Measurements from ENCODE around the gene NPB. TPM values are rescaled to one million over a fixed set of nuclear protein-coding genes. Genes with fewer than 3 reads are reported as not detected.

Gene NPB
- polyA plus RNA-seq, 1 donor from 2014 or later = 1.3 TPM

DNA sequence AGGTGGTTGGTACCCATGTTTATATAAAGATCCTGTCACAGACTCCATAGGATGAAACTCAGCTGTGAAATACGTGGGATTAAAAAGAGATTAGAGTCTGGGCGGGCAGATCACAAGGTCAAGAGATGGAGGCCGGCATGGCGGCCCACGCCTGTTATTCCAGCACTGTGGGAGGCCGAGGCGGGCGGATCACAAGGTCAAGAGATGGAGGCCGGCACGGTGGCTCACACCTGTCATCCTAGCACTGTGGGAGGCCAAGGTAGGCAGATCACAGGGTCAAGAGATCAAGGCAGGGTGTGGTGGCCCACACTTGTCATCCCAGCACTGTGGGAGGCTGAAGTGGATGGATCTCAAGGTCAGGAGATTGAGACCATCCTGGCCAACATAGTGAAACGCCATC, 6.6 kb upstream of the NPB start:
- no peak overlapping the region for H3K27ac ChIP-seq (ENCODE audit: low read length)
- TF ChIP-seq CTCF (IDR thresholded peaks at IDR 0.05; ENCODE audit: poor library complexity, severe bottlenecking) (no peak), MXI1 (conservative IDR thresholded peaks at IDR 0.05; ENCODE audit: poor library complexity, severe bottlenecking) (no peak), POLR2AphosphoS5 (IDR thresholded peaks at IDR 0.05) (no peak), EZH2 (IDR thresholded peaks at IDR 0.05; ENCODE audit: borderline replicate concordance, insufficient read depth, low read length, poor library complexity, severe bottlenecking) (no peak), TAF1 (IDR thresholded peaks at IDR 0.05; ENCODE audit: low read depth) (no peak), RAD21 (conservative IDR thresholded peaks at IDR 0.05) (no peak), SMC3 (conservative IDR thresholded peaks at IDR 0.05; ENCODE audit: poor library complexity) (no peak), EP300 (conservative IDR thresholded peaks at IDR 0.05; ENCODE audit: poor library complexity, severe bottlenecking) (no peak)
- TF ChIP-seq, protein P1, sequence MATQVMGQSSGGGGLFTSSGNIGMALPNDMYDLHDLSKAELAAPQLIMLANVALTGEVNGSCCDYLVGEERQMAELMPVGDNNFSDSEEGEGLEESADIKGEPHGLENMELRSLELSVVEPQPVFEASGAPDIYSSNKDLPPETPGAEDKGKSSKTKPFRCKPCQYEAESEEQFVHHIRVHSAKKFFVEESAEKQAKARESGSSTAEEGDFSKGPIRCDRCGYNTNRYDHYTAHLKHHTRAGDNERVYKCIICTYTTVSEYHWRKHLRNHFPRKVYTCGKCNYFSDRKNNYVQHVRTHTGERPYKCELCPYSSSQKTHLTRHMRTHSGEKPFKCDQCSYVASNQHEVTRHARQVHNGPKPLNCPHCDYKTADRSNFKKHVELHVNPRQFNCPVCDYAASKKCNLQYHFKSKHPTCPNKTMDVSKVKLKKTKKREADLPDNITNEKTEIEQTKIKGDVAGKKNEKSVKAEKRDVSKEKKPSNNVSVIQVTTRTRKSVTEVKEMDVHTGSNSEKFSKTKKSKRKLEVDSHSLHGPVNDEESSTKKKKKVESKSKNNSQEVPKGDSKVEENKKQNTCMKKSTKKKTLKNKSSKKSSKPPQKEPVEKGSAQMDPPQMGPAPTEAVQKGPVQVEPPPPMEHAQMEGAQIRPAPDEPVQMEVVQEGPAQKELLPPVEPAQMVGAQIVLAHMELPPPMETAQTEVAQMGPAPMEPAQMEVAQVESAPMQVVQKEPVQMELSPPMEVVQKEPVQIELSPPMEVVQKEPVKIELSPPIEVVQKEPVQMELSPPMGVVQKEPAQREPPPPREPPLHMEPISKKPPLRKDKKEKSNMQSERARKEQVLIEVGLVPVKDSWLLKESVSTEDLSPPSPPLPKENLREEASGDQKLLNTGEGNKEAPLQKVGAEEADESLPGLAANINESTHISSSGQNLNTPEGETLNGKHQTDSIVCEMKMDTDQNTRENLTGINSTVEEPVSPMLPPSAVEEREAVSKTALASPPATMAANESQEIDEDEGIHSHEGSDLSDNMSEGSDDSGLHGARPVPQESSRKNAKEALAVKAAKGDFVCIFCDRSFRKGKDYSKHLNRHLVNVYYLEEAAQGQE (IDR thresholded peaks at IDR 0.05; ENCODE audit: borderline replicate concordance) = no peak
- H3K4me3 ChIP-seq (ENCODE audit: low read length) = no peak overlapping the region
- no peak overlapping the region for H3K4me2 ChIP-seq (ENCODE audit: low read length)
- no peak overlapping the region for H2AFZ ChIP-seq (ENCODE audit: low read depth, low read length)
- H3K36me3 ChIP-seq (ENCODE audit: insufficient read depth, low read length) = no peaks in the 10 kb centered on the region
- H4K20me1 ChIP-seq (ENCODE audit: insufficient read depth) = no peaks in the 10 kb centered on the region
- H3F3A ChIP-seq (ENCODE audit: insufficient read depth, low read length, poor library complexity, severe bottlenecking) = no peaks in the 10 kb centered on the region
- no peaks in the 10 kb centered on the region for H3K9me2 ChIP-seq (ENCODE audit: insufficient read depth, low read length)
- no peaks in the 10 kb centered on the region for H3K9me3 ChIP-seq (ENCODE audit: low read length)
- no peak overlapping the region for H3K9ac ChIP-seq (ENCODE audit: low read length)
- no peaks in the 10 kb centered on the region for H3K27me3 ChIP-seq (ENCODE audit: insufficient read depth, low read depth, low read length)
- H3K79me2 ChIP-seq (replicated peaks; ENCODE audit: insufficient read depth, low read length) = peaks cover 8% of the 10 kb centered on the region

- Histone ChIP-seq H3K4me3 (ENCODE audit: low read length) (no peak overlapping the region), H3K27ac (ENCODE audit: low read length) (no peak overlapping the region), H3F3A (ENCODE audit: insufficient read depth, low read length, poor library complexity, severe bottlenecking) (no peaks in the 10 kb centered on the region), H3K9me2 (ENCODE audit: insufficient read depth, low read length) (no peaks in the 10 kb centered on the region), H3K9me3 (ENCODE audit: low read length) (no peaks in the 10 kb centered on the region), H3K36me3 (ENCODE audit: insufficient read depth, low read length) (no peaks in the 10 kb centered on the region), H4K20me1 (ENCODE audit: insufficient read depth) (no peaks in the 10 kb centered on the region), H3K27me3 (ENCODE audit: insufficient read depth, low read depth, low read length) (peaks cover 19% of the 10 kb centered on the region), H3K79me2 (replicated peaks; ENCODE audit: insufficient read depth, low read length) (no peaks in the 10 kb centered on the region), H3K9ac (ENCODE audit: low read length) (no peak overlapping the region), H2AFZ (ENCODE audit: low read depth, low read length) (no peak overlapping the region), H3K4me2 (ENCODE audit: low read length) (no peak overlapping the region)
- TF ChIP-seq MXI1 (conservative IDR thresholded peaks at IDR 0.05; ENCODE audit: poor library complexity, severe bottlenecking) = no peak
- TF ChIP-seq TAF1 (IDR thresholded peaks at IDR 0.05; ENCODE audit: low read depth) = no peak
- TF ChIP-seq EZH2 (IDR thresholded peaks at IDR 0.05; ENCODE audit: borderline replicate concordance, insufficient read depth, low read length, poor library complexity, severe bottlenecking) = no peak
- TF ChIP-seq, protein P1 (IDR thresholded peaks at IDR 0.05; ENCODE audit: borderline replicate concordance) = no peak
These were observed 3.8 kb upstream of the NPB start for GRCh38 chr17:81898029-81898866.
